Suprapubic skin (tissue), 4 donors: ENCODE measurements around the gene ERBB4. TPM values are rescaled to one million over a fixed set of nuclear protein-coding genes. Genes with fewer than 3 reads are reported as not detected.

ENCODE experiments used
- DNase-seq, 2 donors: peaks; one replicate each; pipeline ENCODE4 v3.0.0-alpha.2; 2019; ENCODE audit warnings: low spot score in 2 of 2
- H3K27ac ChIP-seq: fragments of 200-600 bp; sonication (generic); one replicate; pipeline ENCODE4 v1.5.1; 2019
- H3K27me3 ChIP-seq: fragments of 200-600 bp; sonication (generic); one replicate; pipeline ENCODE4 v1.5.1; 2019
- H3K36me3 ChIP-seq: fragments of 200-600 bp; sonication (generic); one replicate; pipeline ENCODE4 v1.5.1; 2019
- H3K4me1 ChIP-seq: fragments of 200-600 bp; sonication (generic); one replicate; pipeline ENCODE4 v1.5.1; 2019
- H3K4me3 ChIP-seq: fragments of 200-600 bp; sonication (generic); one replicate; pipeline ENCODE4 v1.5.1; 2019; ENCODE audit warnings: mild to moderate bottlenecking
- H3K9me3 ChIP-seq: fragments of 200-600 bp; sonication (generic); one replicate; pipeline ENCODE4 v1.5.1; 2019
- CTCF ChIP-seq, 2 donors: fragments of 200-600 bp in 1 of 2; fragments of 450-650 bp in 1 of 2; sonication (generic) in 1 of 2; IDR thresholded peaks; one replicate each; pipeline ENCODE4 v1.5.1; 2016 to 2019; ENCODE audit warnings: antibody characterized with exemption in 2 of 2, mild to moderate bottlenecking in 1 of 2, moderate library complexity in 1 of 2
- EP300 ChIP-seq: sonication (generic); formaldehyde crosslinking; IDR thresholded peaks from one replicate; pipeline ENCODE4 v1.6.1; 2017; ENCODE audit warnings: antibody characterized with exemption
- POLR2A ChIP-seq, 2 donors: fragments of 450-650 bp; IDR thresholded peaks; one replicate each; pipeline ENCODE4 v1.6.1; 2017; ENCODE audit warnings: antibody characterized with exemption in 2 of 2, mild to moderate bottlenecking in 2 of 2, moderate library complexity in 2 of 2
- POLR2AphosphoS5 ChIP-seq, 3 donors: sonication (generic); formaldehyde crosslinking; IDR thresholded peaks; one replicate each; pipeline ENCODE4 v1.6.1; 2017; ENCODE audit warnings: antibody characterized with exemption in 3 of 3
- WGBS: methylation state at CpG from one replicate; pipeline ENCODE4 v1.1.5; 2018; 5-methylcytosine and 5-hydroxymethylcytosine counted together
- total RNA-seq, 4 donors: library from RNA; depleted of rRNA; stranded (reverse); fragments of >200 nt; gene quantifications; one replicate each; pipeline ENCODE4 v1.1.0, GENCODE V29; 2016

The ERBB4 gene
- total RNA-seq, 4 donors from 2014 or later = 0.95 to 6.4 (median 1.5) TPM

GRCh38 chr2:211380041-211380440 is 1158.6 kb downstream of the ERBB4 start:
- no peak overlapping the region for H3K4me3 ChIP-seq
- no peaks in the 10 kb centered on the region for H3K36me3 ChIP-seq
- no peaks in the 10 kb centered on the region for H3K27me3 ChIP-seq
- H3K27ac ChIP-seq = no peak overlapping the region
- WGBS = 77% methylated on average over 2 of the region's 2 CpGs
- no peaks in the 10 kb centered on the region for H3K9me3 ChIP-seq
- H3K4me1 ChIP-seq = no peaks in the 10 kb centered on the region
- TF ChIP-seq EP300 (no peak), POLR2A (IDR thresholded peaks at IDR 0.05) (no peak), POLR2AphosphoS5 (IDR thresholded peaks at IDR 0.05) (no peak), CTCF (IDR thresholded peaks at IDR 0.05) (no peak)
- no peak for DNase-seq

DNA sequence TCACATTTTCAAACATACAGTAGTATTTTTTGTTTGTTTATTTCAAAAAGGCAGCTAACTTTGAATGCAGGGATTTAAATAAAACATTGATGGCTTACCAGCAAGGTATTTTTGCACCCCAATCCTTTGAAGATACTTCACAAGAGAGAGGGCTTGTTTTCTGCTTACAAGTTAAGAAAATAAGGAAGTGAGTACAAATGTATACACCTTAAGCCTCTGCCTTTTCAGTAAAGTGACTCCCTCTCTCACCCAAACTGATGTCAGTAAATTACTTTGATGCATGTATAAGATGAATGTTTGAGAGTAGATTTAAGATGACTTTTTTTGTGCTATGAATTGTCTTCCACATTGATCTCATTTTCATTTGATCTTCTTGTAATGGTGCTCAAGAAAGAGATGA is 1162.2 kb downstream of the ERBB4 start:
- H3K36me3 ChIP-seq = no peaks in the 10 kb centered on the region
- H3K4me3 ChIP-seq = no peak overlapping the region
- no peak overlapping the region for H3K27ac ChIP-seq
- H3K27me3 ChIP-seq = no peaks in the 10 kb centered on the region
- no peak for DNase-seq
- TF ChIP-seq POLR2AphosphoS5 (IDR thresholded peaks at IDR 0.05) = no peak
- no peaks in the 10 kb centered on the region for H3K4me1 ChIP-seq
- H3K9me3 ChIP-seq = no peaks in the 10 kb centered on the region

- no peaks in the 10 kb centered on the region for H3K9me3 ChIP-seq
- WGBS = 63% methylated on average over 2 of the region's 2 CpGs
- no peak for DNase-seq
- no peaks in the 10 kb centered on the region for H3K36me3 ChIP-seq
- TF ChIP-seq POLR2A (IDR thresholded peaks at IDR 0.05) (no peak), CTCF (IDR thresholded peaks at IDR 0.05) (no peak), EP300 (no peak), POLR2AphosphoS5 (IDR thresholded peaks at IDR 0.05) (no peak)
- no peak overlapping the region for H3K4me3 ChIP-seq
- H3K27me3 ChIP-seq = no peaks in the 10 kb centered on the region
- H3K4me1 ChIP-seq = no peaks in the 10 kb centered on the region
- no peak overlapping the region for H3K27ac ChIP-seq
Observed at GRCh38 chr2:211373203-211373602, 1165.4 kb downstream of the ERBB4 start.

DNA sequence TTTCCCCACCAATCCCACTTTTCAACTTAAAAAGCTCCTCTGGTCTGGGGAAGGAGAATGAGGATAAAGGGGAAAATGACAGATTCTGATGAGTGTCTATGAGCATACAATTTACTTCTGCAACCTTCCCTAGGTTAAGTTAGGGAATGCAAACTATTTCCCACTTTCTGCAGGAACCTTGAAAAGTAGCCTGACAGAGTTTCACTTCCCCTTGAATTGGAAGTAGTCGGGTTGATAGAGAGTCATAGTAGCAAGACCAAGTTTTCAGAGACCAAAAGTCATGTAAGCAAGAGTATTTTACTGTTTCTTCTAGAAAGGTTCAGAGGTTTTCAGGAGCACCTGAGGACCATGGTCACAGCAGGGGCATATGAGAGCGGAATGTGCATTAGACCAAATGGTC is 1167.1 kb downstream of the ERBB4 start:
- Histone ChIP-seq H3K4me3 (no peak overlapping the region), H3K27ac (no peak overlapping the region), H3K36me3 (no peaks in the 10 kb centered on the region), H3K27me3 (no peaks in the 10 kb centered on the region), H3K4me1 (no peaks in the 10 kb centered on the region), H3K9me3 (no peaks in the 10 kb centered on the region)
- no peak for TF ChIP-seq EP300
- TF ChIP-seq CTCF (IDR thresholded peaks at IDR 0.05) = no peak
- no peak for TF ChIP-seq POLR2A (IDR thresholded peaks at IDR 0.05)
- no peak for TF ChIP-seq POLR2AphosphoS5 (IDR thresholded peaks at IDR 0.05)
- 94% methylated on average over 2 of the region's 2 CpGs for WGBS
- no peak for DNase-seq

- DNase-seq = no peak
- no peaks in the 10 kb centered on the region for H3K4me1 ChIP-seq
- H3K4me3 ChIP-seq = no peak overlapping the region
- no peak overlapping the region for H3K27ac ChIP-seq
- 63% methylated on average over 1 of the region's 1 CpG for WGBS
- TF ChIP-seq POLR2AphosphoS5 (IDR thresholded peaks at IDR 0.05) = no peak
- no peak for TF ChIP-seq POLR2A (IDR thresholded peaks at IDR 0.05)
- TF ChIP-seq EP300 = no peak
- no peak for TF ChIP-seq CTCF (IDR thresholded peaks at IDR 0.05)
- H3K27me3 ChIP-seq = no peaks in the 10 kb centered on the region
- H3K9me3 ChIP-seq = no peaks in the 10 kb centered on the region
- no peaks in the 10 kb centered on the region for H3K36me3 ChIP-seq
Observed at GRCh38 chr2:211368467-211368866, 1170.1 kb downstream of the ERBB4 start.

GRCh38 chr2:211367711-211368110 is 1170.9 kb downstream of the ERBB4 start:
- DNase-seq = no peak
- Histone ChIP-seq H3K4me3 (no peak overlapping the region), H3K27me3 (no peaks in the 10 kb centered on the region), H3K36me3 (no peaks in the 10 kb centered on the region), H3K27ac (no peak overlapping the region), H3K4me1 (no peaks in the 10 kb centered on the region), H3K9me3 (no peaks in the 10 kb centered on the region)
- TF ChIP-seq CTCF (IDR thresholded peaks at IDR 0.05) = no peak
- TF ChIP-seq EP300 = no peak
- TF ChIP-seq POLR2A (IDR thresholded peaks at IDR 0.05) = no peak
- TF ChIP-seq POLR2AphosphoS5 (IDR thresholded peaks at IDR 0.05) = no peak
- WGBS = 53% methylated on average over 4 of the region's 4 CpGs
